Ovary (tissue), 9 donors: ENCODE results near the gene HECTD4. TPM values are rescaled to one million over a fixed set of nuclear protein-coding genes. Genes with fewer than 3 reads are reported as not detected.

Experiments used
- DNase-seq, 5 donors: peaks; one replicate each; pipeline ENCODE4 v3.0.0-alpha.2; 2019 to 2020
- H3K27ac ChIP-seq, 2 donors: fragments of 200-600 bp; one replicate each; pipeline versions ENCODE4 v1.5.1 to v1.8.0; 2019 to 2022
- H3K27me3 ChIP-seq: fragments of 200-600 bp; one replicate; pipeline ENCODE4 v1.8.0; 2022
- H3K36me3 ChIP-seq: fragments of 200-600 bp; sonication (generic); one replicate; pipeline ENCODE4 v1.5.1; 2019
- H3K4me1 ChIP-seq: one replicate; pipeline ENCODE4 v1.8.1; 2013; ENCODE audit warnings: mild to moderate bottlenecking, moderate library complexity; ENCODE audit not compliant: insufficient read depth
- H3K4me3 ChIP-seq: fragments of 200-600 bp; sonication (generic); one replicate; pipeline ENCODE4 v1.5.1; 2017
- H3K9me3 ChIP-seq, 2 donors: fragments of 200-600 bp in 1 of 2; sonication (generic) in 1 of 2; one replicate each; pipeline versions ENCODE4 v1.5.1 to v1.8.1; 2013 to 2019; ENCODE audit warnings: mild to moderate bottlenecking in 1 of 2, moderate library complexity in 1 of 2
- EP300 ChIP-seq: sonication (generic); formaldehyde crosslinking; IDR thresholded peaks from one replicate; pipeline ENCODE4 v1.6.1; 2017; ENCODE audit warnings: antibody characterized with exemption
- POLR2A ChIP-seq: fragments of 450-650 bp; IDR thresholded peaks from one replicate; pipeline ENCODE4 v1.6.1; 2017; ENCODE audit warnings: antibody characterized with exemption, mild to moderate bottlenecking, moderate library complexity
- WGBS, 3 donors: extraction: QIAGEN DNeasy Blood & Tissue Kit in 1 of 3; methylation state at CpG; one replicate each; pipeline versions ENCODE4 v1.1.5 to v1.1.7; 2013 to 2017; 5-methylcytosine and 5-hydroxymethylcytosine counted together
- intact Hi-C, 4 donors: fragments of 100-400 bp; cut with DNase I; formaldehyde crosslinking; loops; one replicate each; pipeline versions ENCODE4 v1.11.0 to v1.15.1; 2022 to 2023
- polyA plus RNA-seq, 2 donors: library from polyadenylated mRNA; stranded (reverse); fragments of 200-250 nt in 1 of 2; fragments of 350-450 nt in 1 of 2; fragmentation: Illumina TruSeq in 1 of 2; extraction: RNeasy Lipid Tissue Mini Kit (QIAGEN cat#74804) in 1 of 2; gene quantifications; one replicate each; pipeline ENCODE4 v1.2.3, GENCODE V29; 2013 to 2014
- total RNA-seq, 7 donors: library from RNA; depleted of rRNA in 2 of 7; stranded (reverse); fragments of >200 nt in 2 of 7; fragmentation: NEBNext Ultra II Directional in 3 of 7; extraction: Animal tissue kit (Norgen Biotek cat#: 25700) in 3 of 7; gene quantifications; one replicate each; pipeline versions ENCODE4 v1.1.0 to v1.2.4, GENCODE V29; 2016 to 2023
- TF ChIP-seq, protein P1 (sequence below), 3 donors: fragments of 450-650 bp in 2 of 3; fragments of 200-600 bp in 1 of 3; IDR thresholded peaks; one replicate each; pipeline versions ENCODE4 v1.5.1 to v1.8.0; 2016 to 2022; ENCODE audit warnings: antibody characterized with exemption in 3 of 3, mild to moderate bottlenecking in 1 of 3
- donor health status: DM: no; HTN: no; CAD: no; lungs with moderate emphysema.
- donor health status: DM: no; HTN: no; CAD: no.
- donor health status: Bipolar disorder and iron deficiency.
- donor health status: DM: yes; HTN: yes; CAD: no.
- donor health status: DM: no; HTN: no; CAD: no.
- donor health status: DM: yes; HTN: yes; CAD: no.

Gene HECTD4
- total and polyA plus RNA-seq, 9 donors = 12.3 to 47.3 (median 34.9) TPM

DNA sequence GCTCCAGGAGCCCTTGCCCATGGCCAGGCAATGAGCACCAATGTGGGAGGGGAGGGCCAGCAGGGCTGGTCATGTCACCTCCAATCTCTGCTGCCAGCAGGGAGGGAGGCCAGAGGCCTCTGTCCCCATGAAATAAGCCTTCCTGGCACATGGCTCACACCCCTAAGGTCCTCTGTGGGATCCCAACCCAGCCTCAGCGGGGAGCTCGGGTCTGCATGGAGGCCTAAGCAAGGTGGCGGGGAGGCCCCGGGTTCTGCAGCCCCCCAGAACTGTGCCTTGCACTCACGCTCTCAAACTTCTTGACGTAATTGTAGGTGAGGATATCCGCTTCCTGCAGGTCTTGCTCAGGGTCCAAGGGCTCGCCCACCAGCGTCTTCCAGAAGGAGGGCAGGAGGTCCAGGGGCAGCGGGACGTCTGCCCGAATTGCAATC lies 215.2 kb downstream of the HECTD4 start:
- no peak for DNase-seq
- H3K36me3 ChIP-seq = no peaks in the 10 kb centered on the region
- TF ChIP-seq POLR2A (no peak), EP300 (no peak)
- TF ChIP-seq, protein P1, sequence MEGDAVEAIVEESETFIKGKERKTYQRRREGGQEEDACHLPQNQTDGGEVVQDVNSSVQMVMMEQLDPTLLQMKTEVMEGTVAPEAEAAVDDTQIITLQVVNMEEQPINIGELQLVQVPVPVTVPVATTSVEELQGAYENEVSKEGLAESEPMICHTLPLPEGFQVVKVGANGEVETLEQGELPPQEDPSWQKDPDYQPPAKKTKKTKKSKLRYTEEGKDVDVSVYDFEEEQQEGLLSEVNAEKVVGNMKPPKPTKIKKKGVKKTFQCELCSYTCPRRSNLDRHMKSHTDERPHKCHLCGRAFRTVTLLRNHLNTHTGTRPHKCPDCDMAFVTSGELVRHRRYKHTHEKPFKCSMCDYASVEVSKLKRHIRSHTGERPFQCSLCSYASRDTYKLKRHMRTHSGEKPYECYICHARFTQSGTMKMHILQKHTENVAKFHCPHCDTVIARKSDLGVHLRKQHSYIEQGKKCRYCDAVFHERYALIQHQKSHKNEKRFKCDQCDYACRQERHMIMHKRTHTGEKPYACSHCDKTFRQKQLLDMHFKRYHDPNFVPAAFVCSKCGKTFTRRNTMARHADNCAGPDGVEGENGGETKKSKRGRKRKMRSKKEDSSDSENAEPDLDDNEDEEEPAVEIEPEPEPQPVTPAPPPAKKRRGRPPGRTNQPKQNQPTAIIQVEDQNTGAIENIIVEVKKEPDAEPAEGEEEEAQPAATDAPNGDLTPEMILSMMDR (IDR thresholded peaks at IDR 0.05) = no peak
- H3K9me3 ChIP-seq = no peaks in the 10 kb centered on the region
- no peaks in the 10 kb centered on the region for H3K27me3 ChIP-seq
- intact Hi-C loops = loop anchor here in 1 of 4 donors (10.0 kb wide), 1 partner anchor 222 kb away; no protein-coding TSS in a partner anchor
- WGBS, 3 donors = 92 to 94% (median 94%) methylated on average over 12 of the region's 12 CpGs
- H3K27ac ChIP-seq = no peak overlapping the region
- H3K4me3 ChIP-seq = no peak overlapping the region
- no peaks in the 10 kb centered on the region for H3K4me1 ChIP-seq

DNA sequence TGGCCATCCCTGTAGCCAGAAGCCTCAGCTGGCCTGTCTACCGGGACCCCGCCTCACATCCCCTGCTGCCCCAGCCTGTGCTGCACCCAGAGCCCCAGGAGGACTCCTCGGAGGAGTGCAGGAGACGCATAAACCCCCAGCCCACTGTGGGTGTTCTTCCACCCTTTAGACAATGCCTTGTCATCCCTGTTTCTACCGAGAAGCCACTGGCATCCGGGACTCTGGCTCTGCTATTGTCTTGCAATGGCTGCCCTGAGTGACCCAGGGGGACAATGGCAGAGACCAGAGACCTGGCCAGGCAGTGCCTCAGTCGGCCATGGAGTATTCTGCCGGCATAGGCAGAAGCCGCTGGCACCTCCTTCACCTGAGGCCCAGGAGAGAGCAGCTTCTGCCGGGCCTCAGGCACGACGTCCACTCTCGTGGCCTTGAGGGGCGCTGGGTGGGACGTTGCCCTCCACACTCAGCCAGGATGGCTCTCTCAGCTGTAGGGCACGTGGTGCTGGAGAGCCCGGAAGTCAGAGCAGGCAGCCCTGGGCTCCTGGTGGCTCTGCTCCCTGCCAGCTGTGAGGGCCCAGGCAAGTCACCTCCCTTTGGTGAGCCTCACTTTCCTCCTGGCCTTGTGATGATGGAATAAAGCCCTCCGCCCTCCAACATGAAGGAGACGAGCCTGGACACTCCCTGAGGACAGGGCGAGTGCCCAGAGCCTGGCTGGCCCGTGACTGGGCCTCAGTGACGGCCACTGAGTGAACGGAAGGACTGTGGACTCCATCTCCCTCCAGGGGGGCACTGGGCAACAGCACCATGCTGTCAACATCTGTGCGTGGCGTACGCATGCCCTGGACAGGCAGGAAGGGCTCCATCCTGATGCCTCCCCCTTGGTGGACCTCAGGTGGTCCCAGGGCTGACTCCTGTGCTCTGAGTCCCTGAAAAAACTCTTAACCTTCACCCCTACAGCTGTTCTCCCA lies 215.9 kb downstream of the HECTD4 start:
- intact Hi-C loops = loop anchor here in 1 of 4 donors (10.0 kb wide), 1 partner anchor 222 kb away; no protein-coding TSS in a partner anchor
- WGBS, 3 donors = 89 to 92% (median 90%) methylated on average over 22 to 26 of the region's 26 CpGs
- no peaks in the 10 kb centered on the region for H3K9me3 ChIP-seq
- TF ChIP-seq, protein P1 (IDR thresholded peaks at IDR 0.05) = no peak
- TF ChIP-seq POLR2A (no peak), EP300 (no peak)
- H3K27me3 ChIP-seq = no peaks in the 10 kb centered on the region
- H3K27ac ChIP-seq = no peak overlapping the region
- no peaks in the 10 kb centered on the region for H3K4me1 ChIP-seq
- H3K36me3 ChIP-seq = no peaks in the 10 kb centered on the region
- DNase-seq = no peak
- no peak overlapping the region for H3K4me3 ChIP-seq

DNA sequence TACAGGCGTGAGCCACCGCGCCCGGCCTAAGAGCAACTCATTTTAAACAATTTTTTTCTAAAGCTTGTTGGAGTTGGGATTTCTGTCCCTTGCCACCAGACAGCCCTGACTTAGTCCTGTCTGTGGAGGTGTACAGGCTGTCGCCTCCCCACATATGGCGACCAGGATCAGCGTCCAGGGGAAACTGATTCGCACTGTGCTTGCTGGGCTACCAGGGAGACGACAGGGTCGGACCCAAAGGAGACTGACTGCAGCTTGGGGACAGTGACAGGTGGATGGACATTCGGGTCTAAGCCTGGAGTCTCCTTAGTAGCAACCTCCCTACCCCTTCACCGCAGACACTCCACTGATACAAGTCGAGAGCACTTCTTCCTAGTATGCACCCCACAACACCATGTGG lies 216.6 kb downstream of the HECTD4 start:
- Histone ChIP-seq H3K9me3 (no peaks in the 10 kb centered on the region), H3K27ac (no peak overlapping the region), H3K36me3 (no peaks in the 10 kb centered on the region), H3K27me3 (no peaks in the 10 kb centered on the region), H3K4me3 (no peak overlapping the region), H3K4me1 (no peaks in the 10 kb centered on the region)
- WGBS, 3 donors = 96 to 99% (median 98%) methylated on average over 13 of the region's 13 CpGs
- TF ChIP-seq, protein P1 (IDR thresholded peaks at IDR 0.05) = no peak
- TF ChIP-seq EP300 = no peak
- no peak for TF ChIP-seq POLR2A
- intact Hi-C loops = loop anchor here in 1 of 4 donors (10.0 kb wide), 1 partner anchor 221 kb away; no protein-coding TSS in a partner anchor
- no peak for DNase-seq

DNA sequence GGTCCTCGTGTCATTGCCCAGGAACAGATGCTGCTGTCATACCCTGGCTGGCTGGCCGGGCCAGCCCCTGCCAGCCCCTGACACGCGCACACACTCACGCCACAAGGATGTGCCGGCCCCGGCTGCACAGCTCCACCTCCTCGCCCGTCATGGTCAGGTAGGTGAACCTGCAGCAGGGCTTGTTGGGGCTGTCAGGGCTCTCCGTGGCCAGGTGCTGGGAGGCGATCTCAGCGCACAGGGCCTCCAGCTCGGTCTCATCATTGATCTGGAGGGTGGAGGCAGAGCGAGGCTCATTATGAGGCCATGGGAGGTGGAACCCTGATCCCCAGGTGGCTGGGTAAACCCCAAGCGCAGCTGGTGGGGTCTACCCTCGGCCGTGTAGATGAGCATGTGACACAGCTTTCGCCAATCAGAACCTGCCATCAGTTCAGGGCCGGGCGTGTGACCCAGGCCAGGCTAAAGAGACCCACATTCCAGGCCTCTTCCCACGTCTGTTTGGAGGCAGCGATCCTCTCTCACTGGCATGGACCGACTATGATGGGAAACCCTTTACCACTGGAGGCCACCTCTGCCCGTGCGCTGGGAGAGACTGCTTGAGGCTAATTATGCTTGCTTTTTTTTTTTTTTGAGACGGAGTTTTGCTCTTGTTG lies 218.1 kb downstream of the HECTD4 start:
- Histone ChIP-seq H3K9me3 (no peaks in the 10 kb centered on the region), H3K27ac (no peak overlapping the region), H3K36me3 (no peaks in the 10 kb centered on the region), H3K4me3 (no peak overlapping the region), H3K4me1 (no peaks in the 10 kb centered on the region), H3K27me3 (no peaks in the 10 kb centered on the region)
- WGBS, 3 donors = 92 to 95% (median 92%) methylated on average over 26 of the region's 26 CpGs
- no peak for DNase-seq
- no peak for TF ChIP-seq POLR2A
- TF ChIP-seq, protein P1 (IDR thresholded peaks at IDR 0.05) = no peak
- no peak for TF ChIP-seq EP300
- intact Hi-C loops = loop anchor here in 1 of 4 donors (10.0 kb wide), 1 partner anchor 219 kb away; no protein-coding TSS in a partner anchor
